Stimulated activated CD4-positive, alpha-beta T cell treated with anti-CD3 and anti-CD28 coated beads, Interleukin-15, amount 100 ng/mL, for 24 hours (primary cell): ENCODE data around the gene UROC1.

Experiments used
- DNase-seq: peaks from one replicate; pipeline ENCODE4 v3.0.0-alpha.2; 2020

Gene UROC1

DNA sequence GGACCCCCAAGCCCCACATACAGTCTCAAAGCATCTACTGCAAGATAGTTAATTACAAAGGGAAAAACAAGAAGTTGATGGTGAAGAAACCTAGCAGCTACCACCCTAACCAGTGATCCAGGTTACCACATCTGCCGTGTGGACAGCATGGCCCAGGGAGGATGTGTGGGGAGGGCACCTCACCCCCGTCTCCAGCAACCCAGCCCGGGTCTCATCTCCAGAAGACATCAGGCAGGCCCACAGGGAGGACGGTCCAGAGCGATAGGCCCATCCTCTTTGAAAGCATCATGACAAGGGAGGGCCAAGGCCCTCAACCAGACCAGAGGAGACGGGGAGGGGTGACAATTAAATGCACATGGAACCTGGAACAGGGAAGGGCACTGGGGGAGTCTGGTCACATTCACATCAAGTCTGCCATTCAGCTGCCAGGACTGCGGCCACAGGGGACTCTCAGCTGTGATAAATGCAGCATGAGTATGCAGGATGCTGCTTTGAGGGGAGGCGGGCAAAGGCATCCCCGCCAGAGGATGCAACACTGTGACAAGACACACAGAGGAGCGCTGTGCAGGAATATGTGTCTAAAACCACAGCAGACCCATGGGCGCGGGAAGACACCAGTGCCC lies 60.7 kb downstream of the UROC1 start:
- no peak for DNase-seq

DNA sequence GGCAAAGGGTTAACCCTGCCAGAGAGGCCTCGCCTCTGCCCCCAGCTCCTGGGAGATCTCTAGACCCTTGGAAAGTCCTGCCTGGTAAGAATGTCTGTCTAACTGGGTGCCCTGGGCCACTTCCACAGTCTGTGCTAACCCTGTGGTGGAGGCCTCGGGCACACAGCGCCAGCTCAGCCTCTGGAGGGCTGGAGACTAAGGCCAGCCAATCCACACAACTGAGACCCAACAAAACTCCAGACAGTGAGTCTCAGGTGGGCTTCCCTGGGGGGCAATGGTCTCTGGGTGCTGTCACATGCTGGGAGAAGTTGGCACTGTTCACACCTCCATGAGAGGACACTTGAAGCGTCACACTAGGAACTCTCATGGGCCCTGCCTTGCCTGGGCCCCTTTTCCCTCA lies 61.4 kb downstream of the UROC1 start:
- DNase-seq: no peak

DNA sequence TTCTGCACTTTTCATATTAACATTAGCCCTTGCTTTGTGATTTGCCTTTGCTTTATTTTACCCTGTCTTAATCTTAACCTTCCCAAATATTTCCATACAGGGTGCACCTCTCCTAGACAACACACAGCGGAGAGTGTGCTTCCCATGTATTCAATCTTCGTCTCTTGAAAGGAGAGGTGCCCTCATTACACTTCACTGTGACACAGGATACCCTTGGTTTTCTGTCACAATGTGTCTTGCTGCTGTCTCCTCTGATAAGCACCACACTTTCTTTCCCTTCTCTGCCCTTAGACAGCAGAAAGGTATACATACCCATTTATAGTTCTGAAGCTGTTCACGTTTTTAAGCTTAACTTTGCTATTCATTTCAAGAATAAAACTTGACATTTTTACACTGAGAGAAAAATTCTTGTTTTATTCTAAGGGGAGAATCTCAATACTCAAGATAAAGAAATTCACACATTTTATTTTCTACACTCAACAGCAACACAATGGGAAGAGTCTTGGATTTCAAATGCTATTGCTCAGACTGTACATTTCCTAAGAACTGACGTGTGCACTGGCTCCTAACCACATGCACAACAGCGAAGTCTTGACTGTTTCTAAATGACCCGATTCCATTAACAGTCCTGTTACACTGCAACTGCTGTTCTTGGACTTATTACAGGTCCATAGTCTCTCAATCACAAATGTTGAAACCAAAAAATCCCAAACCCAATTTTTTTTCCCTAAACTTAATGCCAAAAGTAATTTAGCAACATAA lies 63.0 kb downstream of the UROC1 start:
- DNase-seq: no peak

DNA sequence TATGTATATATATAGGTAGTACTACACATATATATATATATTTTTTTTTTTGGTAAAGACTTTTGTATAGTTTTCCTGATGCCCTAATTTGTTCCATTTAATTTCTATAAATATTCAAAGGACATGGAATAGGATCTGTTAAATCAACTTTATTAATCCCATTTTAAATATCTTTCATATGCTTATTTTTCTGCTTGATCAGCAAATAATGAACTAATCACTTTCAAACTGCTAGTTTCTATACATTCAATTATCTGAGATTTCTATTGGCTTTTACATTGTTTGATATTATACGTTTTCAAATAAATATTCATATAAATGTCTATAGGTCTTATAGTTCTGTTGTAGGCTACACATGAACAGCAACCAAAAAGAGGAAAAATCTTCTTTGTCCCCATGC lies 63.5 kb downstream of the UROC1 start:
- no peak for DNase-seq

DNA sequence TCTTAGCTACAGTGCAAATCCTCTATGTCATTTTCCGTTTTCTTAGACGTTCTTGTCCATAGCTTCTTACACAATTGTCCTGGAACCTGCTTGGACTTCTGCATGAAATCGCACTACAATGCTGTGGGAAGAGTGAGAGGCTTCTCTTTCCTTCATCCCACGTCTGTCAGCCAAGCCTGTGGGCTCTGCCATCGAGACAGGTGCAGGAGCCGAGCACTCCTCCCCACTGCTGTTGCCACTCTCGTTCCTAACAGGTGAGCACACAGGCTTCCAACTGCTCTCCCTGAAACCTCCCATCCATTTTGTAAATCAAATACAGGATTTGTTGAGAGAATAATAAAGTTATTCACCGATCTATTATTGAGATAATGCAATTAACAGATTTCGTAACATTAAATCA lies 65.4 kb downstream of the UROC1 start:
- no peak for DNase-seq

DNA sequence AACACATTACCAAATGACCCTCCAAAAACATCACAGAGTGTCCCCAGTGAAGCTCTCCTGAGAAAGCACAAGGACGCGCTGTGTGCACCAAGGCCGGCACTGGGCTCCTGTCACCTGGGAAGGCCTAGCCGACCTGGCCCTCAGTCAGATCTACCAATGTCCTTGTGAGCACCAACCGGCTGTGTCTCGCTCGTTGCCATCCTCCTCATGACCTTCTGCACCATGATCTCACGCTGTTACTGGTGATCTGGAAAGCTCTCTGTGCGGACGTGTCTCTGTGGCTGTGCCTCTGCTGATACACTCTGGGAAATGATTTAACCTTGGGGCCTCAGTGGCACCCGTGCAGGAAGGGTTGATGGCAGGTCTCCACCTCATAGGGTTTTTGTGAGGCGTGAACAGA lies 66.1 kb downstream of the UROC1 start:
- no peak for DNase-seq

DNA sequence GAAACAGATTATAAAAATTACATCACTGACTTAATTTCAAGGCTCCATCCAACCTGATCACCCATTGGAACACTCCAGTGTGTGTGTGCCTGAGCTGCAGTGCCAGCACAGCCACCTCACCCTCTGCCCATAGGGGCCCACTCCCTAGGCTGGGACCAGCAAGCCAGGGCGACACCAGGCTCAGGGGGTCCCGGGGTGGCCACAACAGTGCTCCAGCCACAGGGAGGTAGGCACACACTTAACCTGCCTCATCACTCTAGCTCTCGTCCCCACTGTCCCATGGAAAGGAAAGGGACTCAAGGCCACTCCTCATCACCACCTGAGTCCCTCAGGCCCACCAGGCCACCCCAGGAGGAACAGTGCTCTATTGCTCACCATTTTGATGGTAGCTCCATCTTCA lies 66.8 kb downstream of the UROC1 start:
- no peak for DNase-seq

DNA sequence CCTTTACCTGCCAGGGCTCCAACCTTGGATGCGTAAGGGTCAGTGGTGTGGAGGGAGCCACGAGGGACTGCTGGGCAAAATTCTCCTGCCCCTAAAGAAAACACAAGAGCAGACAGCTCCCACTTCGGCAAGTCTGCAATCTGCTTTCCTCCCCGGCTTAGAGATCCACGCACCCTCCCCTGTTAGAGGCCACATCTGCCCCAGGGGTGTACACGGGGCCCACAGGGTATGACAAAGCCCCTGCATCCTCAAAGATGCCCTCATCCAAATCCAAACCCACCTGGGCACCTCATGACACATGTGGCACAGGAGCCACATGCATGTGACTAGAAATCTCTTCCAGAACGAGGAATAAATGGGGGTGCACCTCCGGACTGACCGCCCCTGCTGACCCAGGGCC lies 67.4 kb downstream of the UROC1 start:
- DNase-seq: no peak

DNA sequence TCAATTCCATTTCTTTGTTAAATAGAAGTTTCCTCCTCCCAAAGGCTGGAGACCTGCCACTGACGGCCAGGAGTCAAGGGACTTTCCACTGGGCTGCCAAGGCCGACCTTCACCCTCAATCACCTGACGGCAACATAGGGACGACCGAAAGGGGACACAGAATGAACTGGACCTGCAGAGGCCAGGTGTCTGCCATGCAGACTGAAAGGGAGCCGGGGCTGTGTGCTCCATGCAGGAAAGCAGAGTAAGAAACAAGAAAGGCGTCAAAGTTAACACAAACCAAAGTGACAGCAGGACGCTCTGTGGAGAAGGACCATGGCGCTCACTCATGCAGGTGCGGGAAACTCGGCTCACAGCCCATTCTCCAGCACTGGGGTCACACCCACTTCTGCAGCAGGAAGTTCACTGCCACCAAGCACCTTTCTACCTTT lies 67.9 kb downstream of the UROC1 start:
- DNase-seq: no peak

DNA sequence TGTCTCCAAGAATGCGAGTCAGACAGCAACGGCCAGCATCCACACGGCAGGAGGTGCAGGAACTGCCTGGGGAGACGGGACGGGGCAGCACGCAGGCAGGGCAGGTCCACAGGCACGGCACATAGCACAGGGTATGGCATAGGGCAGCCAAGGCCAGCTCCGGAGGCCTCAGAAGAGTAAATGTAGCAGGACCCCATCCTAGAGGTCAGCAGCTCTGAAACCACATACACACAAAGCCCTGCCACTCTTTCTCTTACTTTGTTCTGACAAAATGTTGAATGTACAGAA lies 68.7 kb downstream of the UROC1 start:
- no peak for DNase-seq

DNA sequence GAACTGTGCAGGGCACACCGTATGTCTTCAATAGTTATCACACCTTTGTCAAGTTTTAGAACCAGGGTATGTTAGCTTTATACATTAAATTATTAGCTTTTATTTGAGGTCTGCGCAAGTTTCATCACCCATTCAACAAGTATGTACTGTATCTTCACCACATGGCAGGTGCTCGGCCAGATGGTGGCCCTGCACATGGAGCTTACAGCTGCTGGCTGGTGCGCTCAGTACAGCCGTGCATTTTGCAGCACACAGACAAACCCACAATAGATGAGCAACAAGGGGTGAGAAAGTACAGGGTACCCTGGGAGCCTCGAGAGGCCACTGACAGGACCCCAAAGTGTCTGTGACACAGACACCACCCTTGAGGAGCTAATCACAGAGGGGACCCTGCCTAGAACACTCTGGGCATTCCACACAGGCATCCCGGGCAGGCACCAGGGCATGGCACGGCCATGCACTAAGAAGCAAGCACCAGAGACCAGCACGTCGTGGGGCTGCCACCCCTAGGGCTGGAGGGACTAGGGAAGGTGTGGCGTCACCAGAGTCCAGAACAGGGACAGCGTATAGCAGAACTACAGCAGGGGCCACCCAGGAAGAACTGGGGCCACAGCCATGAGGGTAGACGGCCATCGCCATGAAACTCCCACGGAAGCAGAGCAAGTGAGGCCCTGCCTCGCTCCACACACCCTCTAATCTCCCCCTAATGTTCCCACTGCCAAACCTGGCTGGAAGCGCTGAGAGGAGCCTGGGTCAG lies 69.3 kb downstream of the UROC1 start:
- DNase-seq: no peak

DNA sequence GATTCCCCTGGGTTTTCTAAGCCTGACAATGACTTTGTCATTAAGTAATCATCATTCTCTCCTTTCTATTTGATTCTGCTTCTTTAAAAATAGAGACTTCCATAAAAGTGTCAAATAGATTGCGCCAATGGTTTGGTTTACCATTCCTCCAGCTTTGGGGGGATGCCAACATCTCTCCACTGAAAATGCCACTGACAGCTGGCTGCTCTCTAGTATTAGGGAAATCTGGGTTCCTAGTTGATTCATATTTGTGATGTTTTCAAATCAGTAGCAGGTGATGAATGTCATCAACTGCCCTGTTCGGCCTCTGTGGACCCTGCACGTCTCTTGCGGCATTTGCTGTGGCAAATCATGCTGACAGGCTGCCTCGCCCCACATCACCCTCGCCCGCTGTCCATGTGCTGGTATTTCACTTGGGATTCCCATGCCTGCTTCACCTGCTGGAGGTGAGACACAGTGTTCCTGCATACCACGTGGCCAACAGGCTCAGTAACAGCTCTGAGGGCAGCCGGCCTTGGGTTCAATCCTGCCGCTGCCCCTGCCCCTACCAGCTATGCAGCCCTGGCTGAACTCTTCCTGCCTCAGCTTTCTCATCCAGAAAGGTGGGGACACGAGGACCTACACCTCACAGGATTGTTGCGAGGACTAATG lies 70.0 kb downstream of the UROC1 start:
- DNase-seq: no peak

DNA sequence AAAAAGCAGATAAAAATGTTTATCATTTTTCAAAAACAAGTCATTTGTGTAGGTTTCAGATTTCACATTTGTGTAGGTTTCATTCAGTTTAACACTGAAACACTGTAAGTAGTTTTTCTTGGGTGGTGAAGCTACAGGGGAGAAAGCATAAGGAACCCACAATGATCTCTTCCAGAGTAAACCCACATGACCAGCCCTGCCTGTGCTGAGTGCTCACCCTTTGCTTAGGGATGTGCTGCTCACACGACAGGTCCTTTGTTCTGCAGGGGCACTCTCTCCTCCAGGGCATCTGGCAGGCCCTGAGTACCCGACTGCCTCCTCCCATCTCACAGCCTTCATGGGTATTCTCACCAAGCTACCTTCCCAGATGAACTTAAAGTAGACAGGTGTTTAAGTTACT lies 70.8 kb downstream of the UROC1 start:
- DNase-seq: no peak

DNA sequence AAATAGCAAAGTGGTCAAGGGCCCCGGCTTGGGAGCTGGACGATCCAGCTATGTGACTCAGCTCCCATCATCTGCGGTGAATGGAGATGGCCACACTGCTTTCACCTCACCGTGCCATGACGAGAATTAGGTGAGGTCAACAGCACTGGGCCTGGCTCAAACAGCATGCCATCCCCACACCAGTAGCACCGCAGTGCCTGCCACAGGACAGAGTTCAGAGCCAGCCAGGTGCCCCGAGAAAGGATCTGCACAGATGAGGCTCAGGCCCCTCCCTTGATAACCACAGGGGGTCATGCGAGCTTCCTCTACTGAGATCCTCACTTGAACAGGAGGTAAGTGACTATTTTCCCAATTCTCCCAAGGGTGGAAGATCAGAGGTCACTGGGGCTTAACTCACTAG lies 71.3 kb downstream of the UROC1 start:
- DNase-seq: no peak

DNA sequence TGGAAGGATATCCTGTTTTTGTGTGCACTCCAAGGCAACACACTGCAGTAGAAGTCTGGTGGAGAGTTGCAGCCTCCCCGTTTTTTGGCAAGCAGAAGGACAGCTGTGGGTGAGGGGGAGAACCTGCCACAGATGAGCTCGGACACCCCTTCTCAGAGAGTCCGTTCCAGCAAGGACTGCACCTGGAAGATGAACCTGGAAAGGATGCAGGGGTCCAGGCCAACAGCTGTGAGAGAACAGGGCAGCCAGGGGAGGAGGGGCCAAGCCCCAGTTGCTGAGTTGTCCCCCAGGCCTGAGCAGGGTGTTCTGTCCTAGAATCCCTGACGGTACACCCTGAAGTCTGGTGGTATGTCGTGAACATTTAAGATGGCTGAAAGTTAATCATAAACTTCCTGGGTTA lies 72.1 kb downstream of the UROC1 start:
- DNase-seq: no peak

DNA sequence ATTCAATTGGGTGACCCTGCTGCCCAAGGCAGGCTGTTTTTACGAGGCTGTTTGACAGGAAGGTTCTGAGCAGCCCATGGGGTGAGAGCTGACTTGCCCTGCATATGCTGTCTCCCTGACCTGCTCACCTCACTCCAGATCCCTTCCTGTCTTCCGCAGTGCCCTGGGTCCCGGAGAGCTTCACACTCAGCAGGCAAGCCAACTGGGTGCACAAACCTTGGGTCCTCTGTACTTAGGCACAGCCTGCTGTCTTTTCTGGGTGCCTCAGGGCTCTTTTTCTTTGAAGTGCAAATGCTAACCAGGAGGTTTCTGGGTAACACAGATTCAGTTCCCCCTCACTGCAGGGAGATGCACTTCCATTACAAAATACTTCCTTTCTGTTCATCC lies 74.7 kb downstream of the UROC1 start:
- no peak for DNase-seq

DNA sequence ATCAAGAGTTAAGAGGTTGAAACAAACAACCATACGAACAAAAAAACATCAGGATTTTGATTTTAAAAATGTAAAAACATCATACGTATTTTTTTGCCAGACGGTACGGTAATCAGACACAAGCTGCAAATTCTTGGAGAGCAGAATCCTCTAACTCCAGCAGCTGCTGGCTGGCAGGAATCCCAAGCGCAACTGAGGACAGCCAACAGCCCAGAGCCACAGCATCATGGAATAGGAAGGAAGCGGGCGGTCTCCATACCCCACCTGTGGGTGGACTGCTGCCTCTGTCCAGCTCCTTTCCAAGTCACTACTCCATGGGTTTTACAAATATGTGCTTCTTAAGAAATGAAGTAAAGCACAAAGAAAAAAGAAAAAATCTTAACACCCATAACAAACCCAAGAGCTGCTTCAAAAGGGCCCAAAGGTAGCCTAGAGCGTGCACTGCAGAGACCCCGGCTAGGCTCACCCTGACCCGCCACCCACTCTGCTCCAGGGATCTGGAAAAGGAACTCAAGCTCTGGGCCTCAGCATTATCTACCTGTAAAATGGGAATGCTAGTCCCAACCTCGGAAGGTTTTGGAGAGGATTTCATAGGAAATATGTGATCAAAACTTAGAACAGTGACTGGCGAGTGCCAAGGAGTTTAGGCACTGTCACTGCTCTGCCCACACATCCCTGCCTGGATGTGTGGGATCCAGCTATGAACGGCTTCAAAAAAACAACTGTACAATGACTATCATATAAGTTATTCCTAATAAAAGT lies 75.3 kb downstream of the UROC1 start:
- DNase-seq: no peak

DNA sequence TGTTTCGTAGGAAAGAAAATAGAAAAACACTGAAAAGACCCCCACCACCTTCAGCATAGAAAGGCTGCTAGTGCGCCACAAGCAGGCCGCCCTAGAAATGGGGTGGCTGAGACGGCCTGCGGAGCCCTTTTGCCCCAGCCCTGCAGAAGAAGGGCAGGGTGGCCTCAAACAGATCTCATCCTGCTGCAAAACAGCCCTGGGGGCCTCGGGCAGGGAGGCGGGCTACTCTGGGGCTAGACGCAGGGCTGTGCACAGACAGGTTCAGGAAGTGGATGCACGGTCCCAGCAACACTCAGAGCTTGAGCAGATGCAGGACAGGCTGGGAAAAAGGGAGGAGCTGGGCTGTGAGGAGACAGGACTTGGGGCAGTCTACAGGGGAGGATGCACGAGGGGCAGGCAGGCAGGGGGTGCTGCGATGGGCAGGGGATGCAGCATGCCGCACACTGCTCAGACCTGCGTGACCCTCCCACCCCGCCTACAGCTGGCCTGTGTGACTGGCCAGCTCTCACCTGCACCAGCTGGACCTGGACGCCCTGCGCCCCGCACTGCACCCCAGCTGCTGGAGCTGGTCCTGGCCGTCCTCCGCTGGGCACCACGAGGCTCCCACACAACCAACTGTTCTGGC lies 76.2 kb downstream of the UROC1 start:
- DNase-seq: no peak

DNA sequence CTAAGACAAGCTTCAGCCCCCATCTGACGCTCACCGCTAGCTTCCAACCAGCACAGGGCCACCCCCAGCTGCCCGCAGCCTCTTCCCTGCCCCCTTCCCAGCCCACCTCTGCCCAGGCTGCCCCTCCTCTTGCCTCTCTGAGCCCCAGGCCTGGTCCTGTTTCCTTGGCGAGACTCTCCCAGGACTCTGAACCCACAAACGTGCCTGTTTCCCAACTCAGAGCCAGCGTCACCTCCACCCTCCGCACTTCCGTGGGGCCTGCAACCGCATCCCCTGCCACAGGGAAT lies 76.9 kb downstream of the UROC1 start:
- no peak for DNase-seq

DNA sequence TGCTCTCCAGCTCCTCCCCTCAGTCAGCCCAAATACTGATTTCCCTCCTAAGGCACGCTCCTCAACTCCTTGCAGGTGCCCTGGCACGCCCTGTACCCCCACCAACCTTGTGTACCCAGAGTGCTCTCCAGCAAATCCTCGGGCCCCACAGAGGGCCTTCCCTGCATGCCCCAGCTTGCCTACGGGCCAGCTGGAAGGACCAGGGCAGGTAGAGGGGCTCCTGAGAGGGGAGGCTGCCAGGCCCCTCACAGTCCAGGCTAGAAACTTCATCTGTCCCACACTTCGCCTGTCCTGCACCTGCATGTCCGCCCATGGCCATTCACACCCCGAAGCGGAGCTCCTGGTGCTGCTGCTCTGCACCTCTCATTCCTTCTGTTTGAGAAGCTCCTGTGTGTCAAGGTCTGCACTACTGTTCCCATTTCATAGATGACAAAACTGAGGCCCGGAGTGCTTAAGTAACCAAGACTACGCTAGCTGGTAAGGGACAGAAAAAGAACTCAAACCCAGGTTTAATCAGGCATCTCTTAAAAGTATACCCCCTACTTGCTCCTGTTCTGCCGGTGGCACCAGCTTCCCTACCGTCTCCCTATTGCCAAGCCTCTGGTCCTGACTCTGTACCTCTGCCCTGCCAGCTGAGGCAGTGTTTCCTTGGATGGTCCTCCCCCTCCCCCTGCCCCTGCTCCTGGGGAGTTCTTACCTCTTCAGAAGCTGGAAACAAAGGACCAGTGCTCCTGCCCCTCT lies 77.4 kb downstream of the UROC1 start:
- no peak for DNase-seq

DNA sequence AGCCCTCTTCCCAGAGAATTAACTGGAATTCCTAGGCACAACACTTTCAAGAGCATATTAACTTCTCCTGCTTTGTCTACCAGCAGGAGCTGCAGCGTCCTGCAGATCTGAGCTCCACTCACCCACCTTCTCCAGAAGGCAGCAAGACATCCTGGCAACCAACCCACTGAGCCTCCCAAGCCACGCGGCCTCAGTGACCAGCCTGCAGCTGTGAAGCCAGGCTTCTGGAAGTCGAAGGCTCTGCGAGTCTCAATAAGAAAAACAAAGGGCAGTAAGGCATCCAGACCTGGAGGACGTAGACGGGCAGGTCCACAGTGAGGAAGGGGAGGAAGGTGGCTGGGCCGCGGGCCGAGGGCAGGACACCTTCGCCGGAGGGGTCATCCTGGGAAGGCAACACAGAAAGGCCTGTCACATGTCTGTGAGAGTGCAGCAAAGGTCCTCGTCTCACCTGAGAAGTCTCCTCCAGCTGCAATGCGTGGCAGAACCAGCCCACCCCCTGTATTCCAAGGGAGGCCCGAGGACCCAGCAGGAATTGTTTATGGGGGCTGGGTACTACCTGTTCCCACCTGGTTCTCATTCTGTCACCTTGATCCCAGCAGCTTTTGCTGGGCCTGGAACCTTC lies 78.1 kb downstream of the UROC1 start:
- no peak for DNase-seq

DNA sequence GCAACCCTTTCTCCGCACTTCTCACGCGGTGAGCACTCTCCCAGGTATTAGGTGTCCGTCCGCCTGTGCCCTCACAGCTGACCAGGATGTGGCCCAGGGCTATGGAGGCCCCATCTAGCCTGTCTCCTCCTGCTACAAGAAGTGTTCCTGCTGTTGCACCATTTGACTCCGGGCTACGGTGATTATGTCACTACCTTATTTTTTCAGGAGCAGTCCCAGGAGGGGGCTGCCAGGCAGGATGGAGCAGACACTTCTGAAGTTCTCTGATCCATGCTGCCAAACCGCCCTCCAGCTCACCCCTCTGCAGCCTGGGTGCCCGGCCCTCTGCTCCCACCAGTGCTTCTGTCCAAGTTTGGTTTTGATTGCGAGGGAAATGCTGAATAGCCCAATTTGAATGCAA lies 78.8 kb downstream of the UROC1 start:
- DNase-seq: no peak
